H1 (cell line): ENCODE measurements around the gene CENATAC. TPM values are rescaled to one million over a fixed set of nuclear protein-coding genes. Genes with fewer than 3 reads are reported as not detected.

Source experiments
- ATF2 ChIP-seq: IDR thresholded peaks from 2 replicates; pipeline ENCODE4 v1.6.1; 2012; ENCODE audit warnings: low read length, inconsistent platforms
- CBX5 ChIP-seq: fragments of 300-800, 300-1000 bp; sonication (generic); IDR thresholded peaks from 2 replicates; pipeline ENCODE4 v1.7.1; 2016; ENCODE audit warnings: antibody characterized with exemption, low read length, low read depth
- CHD2 ChIP-seq: IDR thresholded peaks from 2 replicates; pipeline ENCODE4 v1.6.1; 2012; ENCODE audit warnings: low read length, improper control_type of control experiment
- CREB1 ChIP-seq: IDR thresholded peaks from 2 replicates; pipeline ENCODE4 v1.6.1; 2012; ENCODE audit warnings: inconsistent platforms
- EP300 ChIP-seq, 2 experiments: IDR thresholded peaks; 1 replicate in 1 of 2; 2 replicates in 1 of 2; pipeline ENCODE4 v1.6.1; 2011 to 2012; ENCODE audit warnings: low read depth in 2 of 2, low read length in 2 of 2, mild to moderate bottlenecking in 2 of 2, borderline replicate concordance in 1 of 2, inconsistent platforms in 1 of 2, moderate library complexity in 1 of 2
- FOSL1 ChIP-seq: IDR thresholded peaks from 2 replicates; pipeline ENCODE4 v1.6.1; 2011; ENCODE audit warnings: mild to moderate bottlenecking, low read depth, low read length, moderate library complexity; ENCODE audit not compliant: insufficient read depth
- HDAC6 ChIP-seq: IDR thresholded peaks from one replicate; pipeline ENCODE4 v1.7.1; 2012; ENCODE audit warnings: low read depth, mild to moderate bottlenecking, inconsistent platforms, low read length, moderate library complexity
- JUND ChIP-seq: IDR thresholded peaks from 2 replicates; pipeline ENCODE4 v1.6.1; 2011; ENCODE audit warnings: mild to moderate bottlenecking, improper control_type of control experiment, low read length
- KDM1A ChIP-seq: fragments of 200-600, 300-600 bp; sonication (generic); IDR thresholded peaks from 2 replicates; pipeline ENCODE4 v1.7.1; 2016; ENCODE audit warnings: mild to moderate bottlenecking, low read length, borderline replicate concordance
- RAD21 ChIP-seq, 2 experiments: IDR thresholded peaks in 1 of 2; conservative IDR thresholded peaks in 1 of 2; 2 replicates each; pipeline ENCODE4 v1.6.1; 2011; ENCODE audit warnings: low read depth in 2 of 2, low read length in 2 of 2, improper control_type of control experiment in 1 of 2, inconsistent platforms in 1 of 2, mild to moderate bottlenecking in 1 of 2, moderate library complexity in 1 of 2
- RXRA ChIP-seq: IDR thresholded peaks from 2 replicates; pipeline ENCODE4 v1.6.1; 2011; ENCODE audit warnings: low read depth, mild to moderate bottlenecking, low read length, moderate library complexity; ENCODE audit not compliant: insufficient read depth
- SIN3A ChIP-seq, 2 experiments: IDR thresholded peaks in 1 of 2; conservative IDR thresholded peaks in 1 of 2; 2 replicates each; pipeline ENCODE4 v1.6.1; 2011 to 2012; ENCODE audit warnings: low read length in 2 of 2, improper control_type of control experiment in 1 of 2, low read depth in 1 of 2, mild to moderate bottlenecking in 1 of 2
- SP2 ChIP-seq: IDR thresholded peaks from 2 replicates; pipeline ENCODE4 v1.6.1; 2012; ENCODE audit warnings: mild to moderate bottlenecking, low read length, inconsistent platforms
- SRF ChIP-seq: IDR thresholded peaks from 2 replicates; pipeline ENCODE4 v1.6.1; 2011; ENCODE audit warnings: mild to moderate bottlenecking, low read depth, low read length, moderate library complexity
- SUZ12 ChIP-seq: fragments of 200-600 bp; sonication (generic); IDR thresholded peaks from 2 replicates; pipeline ENCODE4 v1.6.1; 2012; ENCODE audit warnings: mild to moderate bottlenecking, inconsistent platforms, low read length, moderate library complexity, mixed read lengths
- TAF7 ChIP-seq: optimal IDR thresholded peaks from 2 replicates; pipeline ENCODE3; 2011; ENCODE audit warnings: low read depth, mild to moderate bottlenecking, inconsistent platforms, low read length, moderate library complexity, borderline replicate concordance
- TCF12 ChIP-seq: IDR thresholded peaks from 2 replicates; pipeline ENCODE4 v1.6.1; 2011; ENCODE audit warnings: low read depth, mild to moderate bottlenecking, low read length
- TEAD4 ChIP-seq: IDR thresholded peaks from 2 replicates; pipeline ENCODE4 v1.6.1; 2012; ENCODE audit warnings: low read depth, low read length, inconsistent platforms, mixed read lengths
- polyA plus RNA-seq, 7 experiments: library from polyadenylated mRNA; depleted of rRNA in 3 of 7; stranded (reverse) in 5 of 7; unstranded in 2 of 7; fragments of >200 nt in 5 of 7; fragments of 200-250 nt in 2 of 7; gene quantifications; 1 replicate in 5 of 7; 2 replicates in 1 of 7; 4 replicates in 1 of 7; pipeline versions ENCODE4 v1.2.1 to v1.2.3, GENCODE V29; 2011 to 2013; ENCODE audit warnings: missing spikeins in 2 of 7, mixed read lengths in 2 of 7
- total RNA-seq: library from RNA; stranded (reverse); fragmentation: NEBNext Ultra II Directional; extraction: Animal tissue kit (Norgen Biotek cat#: 25700); gene quantifications from 2 replicates; pipeline ENCODE4 v1.2.1, GENCODE V29; 2021
- TF ChIP-seq, protein P1 (sequence below), 3 experiments: IDR thresholded peaks; 1 replicate in 2 of 3; 2 replicates in 1 of 3; pipeline versions ENCODE4 v1.5.1 to v1.6.1; 2011; ENCODE audit warnings: low read length in 3 of 3, mild to moderate bottlenecking in 3 of 3, inconsistent platforms in 2 of 3, low read depth in 1 of 3, moderate library complexity in 1 of 3; ENCODE audit not compliant: insufficient read depth in 1 of 3; ENCODE audit errors: control extremely low read depth in 1 of 3

CENATAC gene
- total and polyA plus RNA-seq, 2 of the 8 experiments (the other 6 are each of a cell fraction or from before 2014, with no cell fraction given): 22.7 to 36.4 TPM

DNA sequence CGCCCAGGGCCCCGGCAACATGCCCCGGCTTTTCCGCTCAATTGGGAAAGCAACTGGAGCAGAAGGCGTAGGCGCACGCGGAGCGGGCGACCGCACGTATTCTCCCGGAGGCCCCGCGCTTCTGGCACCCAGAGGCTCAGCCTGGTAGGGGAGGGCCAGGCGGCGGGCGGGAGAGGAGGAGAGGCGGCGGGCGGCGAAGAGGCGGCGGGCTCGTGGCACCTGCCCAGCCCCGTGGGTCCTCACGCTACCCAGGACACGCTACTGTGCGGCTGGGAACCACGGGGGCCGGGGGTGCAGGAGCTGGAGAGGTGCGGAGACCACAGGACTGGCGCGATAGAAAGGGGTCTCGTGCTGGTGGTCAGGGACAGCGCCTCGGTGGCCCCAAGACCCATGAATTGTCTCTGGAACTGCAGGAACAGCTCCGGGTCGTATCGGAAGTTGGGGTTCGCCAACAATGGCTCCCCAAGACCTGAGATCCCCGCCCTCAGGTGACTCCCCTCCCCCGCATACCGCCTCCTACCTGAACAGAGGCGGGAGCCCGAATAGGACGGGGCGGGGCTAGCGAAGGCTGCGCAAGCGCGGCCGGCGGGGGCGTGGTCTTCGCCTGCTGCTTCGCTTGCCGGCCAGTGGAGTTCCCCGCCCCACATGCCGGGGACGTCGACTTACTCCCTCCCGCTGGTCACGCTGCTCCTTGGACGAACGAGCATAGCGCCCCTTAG lies 32.5 kb downstream of the CENATAC start, which contains the start of gene SLC37A4 (continued):
- TF ChIP-seq ATF2 (no peak), EP300 (IDR thresholded peaks at IDR 0.05; ENCODE audit: borderline replicate concordance in 1 of 2, low read depth in 2 of 2, low read length in 2 of 2) (no peak), CREB1 (peak; percentile 78), CBX5 (no peak), SIN3A (conservative IDR thresholded peaks at IDR 0.05 in 1 of 2, IDR thresholded peaks at IDR 0.05 in 1 of 2; ENCODE audit: low read depth in 1 of 2, low read length in 2 of 2) (peak in 1 of 2 experiments; percentile 74; a peak in 2 of 4 replicates), JUND (no peak), RXRA (no peak), SP2 (no peak), KDM1A (no peak), FOSL1 (no peak), CHD2 (peak; percentile 68), SRF (no peak), TEAD4 (peak; percentile 80), TCF12 (no peak), SUZ12 (no peak), TAF7 (no peak), HDAC6 (no peak), RAD21 (IDR thresholded peaks at IDR 0.05 in 1 of 2, conservative IDR thresholded peaks at IDR 0.05 in 1 of 2; ENCODE audit: low read depth in 2 of 2, low read length in 2 of 2) (peak; percentile 54 to 59)
- TF ChIP-seq, protein P1, sequence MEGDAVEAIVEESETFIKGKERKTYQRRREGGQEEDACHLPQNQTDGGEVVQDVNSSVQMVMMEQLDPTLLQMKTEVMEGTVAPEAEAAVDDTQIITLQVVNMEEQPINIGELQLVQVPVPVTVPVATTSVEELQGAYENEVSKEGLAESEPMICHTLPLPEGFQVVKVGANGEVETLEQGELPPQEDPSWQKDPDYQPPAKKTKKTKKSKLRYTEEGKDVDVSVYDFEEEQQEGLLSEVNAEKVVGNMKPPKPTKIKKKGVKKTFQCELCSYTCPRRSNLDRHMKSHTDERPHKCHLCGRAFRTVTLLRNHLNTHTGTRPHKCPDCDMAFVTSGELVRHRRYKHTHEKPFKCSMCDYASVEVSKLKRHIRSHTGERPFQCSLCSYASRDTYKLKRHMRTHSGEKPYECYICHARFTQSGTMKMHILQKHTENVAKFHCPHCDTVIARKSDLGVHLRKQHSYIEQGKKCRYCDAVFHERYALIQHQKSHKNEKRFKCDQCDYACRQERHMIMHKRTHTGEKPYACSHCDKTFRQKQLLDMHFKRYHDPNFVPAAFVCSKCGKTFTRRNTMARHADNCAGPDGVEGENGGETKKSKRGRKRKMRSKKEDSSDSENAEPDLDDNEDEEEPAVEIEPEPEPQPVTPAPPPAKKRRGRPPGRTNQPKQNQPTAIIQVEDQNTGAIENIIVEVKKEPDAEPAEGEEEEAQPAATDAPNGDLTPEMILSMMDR (IDR thresholded peaks at IDR 0.05; ENCODE audit: control extremely low read depth in 1 of 3, insufficient read depth in 1 of 3, low read depth in 1 of 3, low read length in 3 of 3): peak; percentile 77 to 98 (median 93)
